ENCODE results near the gene VDAC2.

VDAC2 gene

DNA sequence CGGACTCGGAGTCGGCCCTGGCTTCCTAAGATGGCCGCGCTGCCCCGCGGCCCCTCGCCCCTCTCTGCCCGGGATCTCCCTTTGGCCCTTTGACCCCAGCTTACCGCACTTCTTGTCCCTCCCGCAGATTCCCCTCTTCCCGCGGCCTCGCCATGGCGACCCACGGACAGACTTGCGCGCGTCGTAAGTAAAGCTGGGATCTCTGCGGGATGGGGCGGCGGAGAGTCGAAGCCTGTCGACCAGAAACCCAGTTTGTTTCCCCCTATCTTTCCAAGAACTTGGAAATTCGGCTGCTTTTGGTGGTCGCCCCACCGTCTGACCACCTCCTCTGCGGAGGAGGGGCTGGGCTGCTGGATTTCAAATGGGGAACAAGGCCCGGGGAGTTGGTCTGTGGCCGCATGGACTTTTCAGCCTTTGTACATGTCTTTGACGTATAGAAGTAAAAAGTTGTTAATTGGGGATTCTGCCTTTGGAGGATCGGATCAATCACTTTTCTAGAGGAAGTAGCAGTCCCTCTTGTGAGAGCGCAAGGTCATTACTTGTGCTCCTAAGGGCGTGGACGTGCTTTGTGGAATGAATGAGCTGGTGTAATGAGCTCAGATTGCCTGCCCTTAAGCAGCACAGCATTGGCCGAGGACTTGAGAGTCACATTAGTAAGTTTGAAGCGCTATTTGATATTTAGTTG, 553 bp downstream of the VDAC2 start (continued):
- TF ChIP-seq SP2 (tag by site-specific recombination; IDR thresholded peaks at IDR 0.05) (no peak), ZNF529 (tag by site-specific recombination; IDR thresholded peaks at IDR 0.05; ENCODE audit: insufficient replicate concordance) (no peak), ZNF561 (tag by site-specific recombination; IDR thresholded peaks at IDR 0.05; ENCODE audit: borderline replicate concordance) (0 out of 2 replicates have a peak, but pooled peaks have one; percentile 4), TRIM28 (IDR thresholded peaks at IDR 0.05; ENCODE audit: borderline replicate concordance, low read length) (no peak), PRDM1 (tag by site-specific recombination; IDR thresholded peaks at IDR 0.05) (no peak), ZNF670 (tag by site-specific recombination; IDR thresholded peaks at IDR 0.05; ENCODE audit: low read depth) (no peak), GLIS1 (tag by site-specific recombination; IDR thresholded peaks at IDR 0.05) (no peak), ZNF146 (tag by site-specific recombination; IDR thresholded peaks at IDR 0.05) (no peak), KLF7 (tag by site-specific recombination; IDR thresholded peaks at IDR 0.05; ENCODE audit: borderline replicate concordance) (no peak), ZSCAN23 (tag by site-specific recombination; IDR thresholded peaks at IDR 0.05) (no peak), ZSCAN30 (tag by site-specific recombination; IDR thresholded peaks at IDR 0.05) (0 out of 2 replicates have a peak, but pooled peaks have one; percentile 8), FEZF1 (tag by site-specific recombination; IDR thresholded peaks at IDR 0.05) (no peak), ZNF544 (tag by site-specific recombination; IDR thresholded peaks at IDR 0.05) (no peak), ZNF350 (tag by site-specific recombination; IDR thresholded peaks at IDR 0.05) (no peak), ZNF184 (tag by site-specific recombination; IDR thresholded peaks at IDR 0.05) (no peak), ZNF23 (tag by site-specific recombination; IDR thresholded peaks at IDR 0.05; ENCODE audit: borderline replicate concordance) (no peak), ZNF138 (tag by site-specific recombination; IDR thresholded peaks at IDR 0.05; ENCODE audit: borderline replicate concordance) (no peak), ZNF416 (tag by site-specific recombination; IDR thresholded peaks at IDR 0.05) (no peak), ZNF174 (tag by site-specific recombination; IDR thresholded peaks at IDR 0.05) (0 out of 2 replicates have a peak, but pooled peaks have one; percentile 34), ZBTB20 (tag by site-specific recombination; IDR thresholded peaks at IDR 0.05) (peak; percentile 12; the same call in 1 of the 2 replicates), ZNF394 (tag by site-specific recombination; IDR thresholded peaks at IDR 0.05; ENCODE audit: borderline replicate concordance) (no peak), ZNF341 (tag by site-specific recombination; IDR thresholded peaks at IDR 0.05; ENCODE audit: low read depth) (no peak), ZNF621 (tag by site-specific recombination; IDR thresholded peaks at IDR 0.05) (no peak)
- TF ChIP-seq, protein P1, sequence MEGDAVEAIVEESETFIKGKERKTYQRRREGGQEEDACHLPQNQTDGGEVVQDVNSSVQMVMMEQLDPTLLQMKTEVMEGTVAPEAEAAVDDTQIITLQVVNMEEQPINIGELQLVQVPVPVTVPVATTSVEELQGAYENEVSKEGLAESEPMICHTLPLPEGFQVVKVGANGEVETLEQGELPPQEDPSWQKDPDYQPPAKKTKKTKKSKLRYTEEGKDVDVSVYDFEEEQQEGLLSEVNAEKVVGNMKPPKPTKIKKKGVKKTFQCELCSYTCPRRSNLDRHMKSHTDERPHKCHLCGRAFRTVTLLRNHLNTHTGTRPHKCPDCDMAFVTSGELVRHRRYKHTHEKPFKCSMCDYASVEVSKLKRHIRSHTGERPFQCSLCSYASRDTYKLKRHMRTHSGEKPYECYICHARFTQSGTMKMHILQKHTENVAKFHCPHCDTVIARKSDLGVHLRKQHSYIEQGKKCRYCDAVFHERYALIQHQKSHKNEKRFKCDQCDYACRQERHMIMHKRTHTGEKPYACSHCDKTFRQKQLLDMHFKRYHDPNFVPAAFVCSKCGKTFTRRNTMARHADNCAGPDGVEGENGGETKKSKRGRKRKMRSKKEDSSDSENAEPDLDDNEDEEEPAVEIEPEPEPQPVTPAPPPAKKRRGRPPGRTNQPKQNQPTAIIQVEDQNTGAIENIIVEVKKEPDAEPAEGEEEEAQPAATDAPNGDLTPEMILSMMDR (tag by site-specific recombination; IDR thresholded peaks at IDR 0.05), result no peak
- TF ChIP-seq, protein P2, sequence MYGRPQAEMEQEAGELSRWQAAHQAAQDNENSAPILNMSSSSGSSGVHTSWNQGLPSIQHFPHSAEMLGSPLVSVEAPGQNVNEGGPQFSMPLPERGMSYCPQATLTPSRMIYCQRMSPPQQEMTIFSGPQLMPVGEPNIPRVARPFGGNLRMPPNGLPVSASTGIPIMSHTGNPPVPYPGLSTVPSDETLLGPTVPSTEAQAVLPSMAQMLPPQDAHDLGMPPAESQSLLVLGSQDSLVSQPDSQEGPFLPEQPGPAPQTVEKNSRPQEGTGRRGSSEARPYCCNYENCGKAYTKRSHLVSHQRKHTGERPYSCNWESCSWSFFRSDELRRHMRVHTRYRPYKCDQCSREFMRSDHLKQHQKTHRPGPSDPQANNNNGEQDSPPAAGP (tag by site-specific recombination; IDR thresholded peaks at IDR 0.05), result no peak
- TF ChIP-seq, protein P3, sequence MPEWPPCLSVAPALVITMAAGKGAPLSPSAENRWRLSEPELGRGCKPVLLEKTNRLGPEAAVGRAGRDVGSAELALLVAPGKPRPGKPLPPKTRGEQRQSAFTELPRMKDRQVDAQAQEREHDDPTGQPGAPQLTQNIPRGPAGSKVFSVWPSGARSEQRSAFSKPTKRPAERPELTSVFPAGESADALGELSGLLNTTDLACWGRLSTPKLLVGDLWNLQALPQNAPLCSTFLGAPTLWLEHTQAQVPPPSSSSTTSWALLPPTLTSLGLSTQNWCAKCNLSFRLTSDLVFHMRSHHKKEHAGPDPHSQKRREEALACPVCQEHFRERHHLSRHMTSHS (tag by site-specific recombination; IDR thresholded peaks at IDR 0.05), result no peak
- TF ChIP-seq, protein P4, sequence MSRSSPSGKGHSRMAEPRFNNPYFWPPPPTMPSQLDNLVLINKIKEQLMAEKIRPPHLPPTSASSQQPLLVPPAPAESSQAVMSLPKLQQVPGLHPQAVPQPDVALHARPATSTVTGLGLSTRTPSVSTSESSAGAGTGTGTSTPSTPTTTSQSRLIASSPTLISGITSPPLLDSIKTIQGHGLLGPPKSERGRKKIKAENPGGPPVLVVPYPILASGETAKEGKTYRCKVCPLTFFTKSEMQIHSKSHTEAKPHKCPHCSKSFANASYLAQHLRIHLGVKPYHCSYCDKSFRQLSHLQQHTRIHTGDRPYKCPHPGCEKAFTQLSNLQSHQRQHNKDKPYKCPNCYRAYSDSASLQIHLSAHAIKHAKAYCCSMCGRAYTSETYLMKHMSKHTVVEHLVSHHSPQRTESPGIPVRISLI (tag by site-specific recombination; IDR thresholded peaks at IDR 0.05), result no peak
- TF ChIP-seq, protein P5, sequence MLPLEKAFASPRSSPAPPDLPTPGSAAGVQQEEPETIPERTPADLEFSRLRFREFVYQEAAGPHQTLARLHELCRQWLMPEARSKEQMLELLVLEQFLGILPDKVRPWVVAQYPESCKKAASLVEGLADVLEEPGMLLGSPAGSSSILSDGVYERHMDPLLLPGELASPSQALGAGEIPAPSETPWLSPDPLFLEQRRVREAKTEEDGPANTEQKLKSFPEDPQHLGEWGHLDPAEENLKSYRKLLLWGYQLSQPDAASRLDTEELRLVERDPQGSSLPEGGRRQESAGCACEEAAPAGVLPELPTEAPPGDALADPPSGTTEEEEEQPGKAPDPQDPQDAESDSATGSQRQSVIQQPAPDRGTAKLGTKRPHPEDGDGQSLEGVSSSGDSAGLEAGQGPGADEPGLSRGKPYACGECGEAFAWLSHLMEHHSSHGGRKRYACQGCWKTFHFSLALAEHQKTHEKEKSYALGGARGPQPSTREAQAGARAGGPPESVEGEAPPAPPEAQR (tag by site-specific recombination; IDR thresholded peaks at IDR 0.05), result no peak
- TF ChIP-seq, protein P6, sequence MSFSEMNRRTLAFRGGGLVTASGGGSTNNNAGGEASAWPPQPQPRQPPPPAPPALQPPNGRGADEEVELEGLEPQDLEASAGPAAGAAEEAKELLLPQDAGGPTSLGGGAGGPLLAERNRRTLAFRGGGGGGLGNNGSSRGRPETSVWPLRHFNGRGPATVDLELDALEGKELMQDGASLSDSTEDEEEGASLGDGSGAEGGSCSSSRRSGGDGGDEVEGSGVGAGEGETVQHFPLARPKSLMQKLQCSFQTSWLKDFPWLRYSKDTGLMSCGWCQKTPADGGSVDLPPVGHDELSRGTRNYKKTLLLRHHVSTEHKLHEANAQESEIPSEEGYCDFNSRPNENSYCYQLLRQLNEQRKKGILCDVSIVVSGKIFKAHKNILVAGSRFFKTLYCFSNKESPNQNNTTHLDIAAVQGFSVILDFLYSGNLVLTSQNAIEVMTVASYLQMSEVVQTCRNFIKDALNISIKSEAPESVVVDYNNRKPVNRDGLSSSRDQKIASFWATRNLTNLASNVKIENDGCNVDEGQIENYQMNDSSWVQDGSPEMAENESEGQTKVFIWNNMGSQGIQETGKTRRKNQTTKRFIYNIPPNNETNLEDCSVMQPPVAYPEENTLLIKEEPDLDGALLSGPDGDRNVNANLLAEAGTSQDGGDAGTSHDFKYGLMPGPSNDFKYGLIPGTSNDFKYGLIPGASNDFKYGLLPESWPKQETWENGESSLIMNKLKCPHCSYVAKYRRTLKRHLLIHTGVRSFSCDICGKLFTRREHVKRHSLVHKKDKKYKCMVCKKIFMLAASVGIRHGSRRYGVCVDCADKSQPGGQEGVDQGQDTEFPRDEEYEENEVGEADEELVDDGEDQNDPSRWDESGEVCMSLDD (tag by site-specific recombination; IDR thresholded peaks at IDR 0.05), result no peak
- TF ChIP-seq, protein P7, sequence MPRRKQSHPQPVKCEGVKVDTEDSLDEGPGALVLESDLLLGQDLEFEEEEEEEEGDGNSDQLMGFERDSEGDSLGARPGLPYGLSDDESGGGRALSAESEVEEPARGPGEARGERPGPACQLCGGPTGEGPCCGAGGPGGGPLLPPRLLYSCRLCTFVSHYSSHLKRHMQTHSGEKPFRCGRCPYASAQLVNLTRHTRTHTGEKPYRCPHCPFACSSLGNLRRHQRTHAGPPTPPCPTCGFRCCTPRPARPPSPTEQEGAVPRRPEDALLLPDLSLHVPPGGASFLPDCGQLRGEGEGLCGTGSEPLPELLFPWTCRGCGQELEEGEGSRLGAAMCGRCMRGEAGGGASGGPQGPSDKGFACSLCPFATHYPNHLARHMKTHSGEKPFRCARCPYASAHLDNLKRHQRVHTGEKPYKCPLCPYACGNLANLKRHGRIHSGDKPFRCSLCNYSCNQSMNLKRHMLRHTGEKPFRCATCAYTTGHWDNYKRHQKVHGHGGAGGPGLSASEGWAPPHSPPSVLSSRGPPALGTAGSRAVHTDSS (tag by site-specific recombination; IDR thresholded peaks at IDR 0.05), result no peak
